Loucy (cell line): Measurements from ENCODE around the gene C16orf90.

ENCODE experiments used
- H2AFZ ChIP-seq: fragments of 200-600 bp; sonication (generic); 2 replicates; pipeline ENCODE4 v1.6.0; 2016; ENCODE audit warnings: antibody characterized with exemption, mild to moderate bottlenecking, low read length, moderate library complexity
- H3F3A ChIP-seq: fragments of 200-600 bp; 2 replicates; pipeline ENCODE4 v1.6.0; 2016; ENCODE audit warnings: antibody characterized with exemption, low read depth, mild to moderate bottlenecking
- H3K27me3 ChIP-seq: fragments of 200-600 bp; sonication (generic); 2 replicates; pipeline ENCODE4 v1.6.1; 2014; ENCODE audit warnings: low read length, mild to moderate bottlenecking; ENCODE audit not compliant: insufficient read depth, poor library complexity, severe bottlenecking
- H3K36me3 ChIP-seq: fragments of 200-600 bp; sonication (generic); 2 replicates; pipeline ENCODE4 v1.6.1; 2016; ENCODE audit warnings: low read length; ENCODE audit not compliant: insufficient read depth
- H3K4me1 ChIP-seq: fragments of 200-600 bp; sonication (generic); 2 replicates; pipeline ENCODE4 v1.5.1; 2014; ENCODE audit warnings: low read length, mild to moderate bottlenecking; ENCODE audit not compliant: insufficient read depth, poor library complexity, severe bottlenecking
- H3K4me2 ChIP-seq: fragments of 200-600 bp; sonication (generic); 2 replicates; pipeline ENCODE4 v1.6.0; 2014; ENCODE audit warnings: antibody characterized with exemption, low read length, low read depth, mild to moderate bottlenecking; ENCODE audit not compliant: poor library complexity, severe bottlenecking
- H3K4me3 ChIP-seq: fragments of 200-600 bp; sonication (generic); 2 replicates; pipeline ENCODE4 v1.5.1; 2014; ENCODE audit warnings: low read length, mild to moderate bottlenecking, mixed read lengths; ENCODE audit not compliant: poor library complexity, severe bottlenecking
- H3K79me2 ChIP-seq: fragments of 200-600 bp; sonication (generic); 2 replicates; pipeline ENCODE4 v1.6.1; 2014; ENCODE audit warnings: low read length; ENCODE audit not compliant: insufficient read depth
- H3K9ac ChIP-seq: fragments of 200-600 bp; sonication (generic); 2 replicates; pipeline ENCODE4 v1.6.0; 2014; ENCODE audit warnings: mild to moderate bottlenecking, low read depth, low read length, moderate library complexity; ENCODE audit not compliant: poor library complexity, severe bottlenecking
- H3K9me2 ChIP-seq: fragments of 200-600 bp; sonication (generic); replicated peaks from 2 replicates; pipeline ENCODE4 v1.6.1; 2016; ENCODE audit warnings: low read depth, low read length, mixed read lengths
- H3K9me3 ChIP-seq: fragments of 200-600 bp; sonication (generic); 2 replicates; pipeline ENCODE4 v1.6.1; 2014; ENCODE audit warnings: mild to moderate bottlenecking, antibody characterized with exemption, low read length, low read depth; ENCODE audit not compliant: insufficient read depth
- H4K20me1 ChIP-seq: fragments of 200-600 bp; sonication (generic); 2 replicates; pipeline ENCODE4 v1.6.0; 2014; ENCODE audit warnings: antibody characterized with exemption, low read length, mild to moderate bottlenecking; ENCODE audit not compliant: insufficient read depth, poor library complexity, severe bottlenecking
- EZH2phosphoT487 ChIP-seq: fragments of 200-600 bp; IDR thresholded peaks from 2 replicates; pipeline ENCODE4 v1.6.1; 2018; ENCODE audit warnings: antibody characterized with exemption, mild to moderate bottlenecking, moderate library complexity, borderline replicate concordance
- TF ChIP-seq, protein P1 (sequence below): fragments of 200-600 bp; sonication (generic); conservative IDR thresholded peaks from 2 replicates; pipeline ENCODE4 v1.5.1; 2014; ENCODE audit warnings: mild to moderate bottlenecking, antibody characterized with exemption, low read length

C16orf90 gene

DNA sequence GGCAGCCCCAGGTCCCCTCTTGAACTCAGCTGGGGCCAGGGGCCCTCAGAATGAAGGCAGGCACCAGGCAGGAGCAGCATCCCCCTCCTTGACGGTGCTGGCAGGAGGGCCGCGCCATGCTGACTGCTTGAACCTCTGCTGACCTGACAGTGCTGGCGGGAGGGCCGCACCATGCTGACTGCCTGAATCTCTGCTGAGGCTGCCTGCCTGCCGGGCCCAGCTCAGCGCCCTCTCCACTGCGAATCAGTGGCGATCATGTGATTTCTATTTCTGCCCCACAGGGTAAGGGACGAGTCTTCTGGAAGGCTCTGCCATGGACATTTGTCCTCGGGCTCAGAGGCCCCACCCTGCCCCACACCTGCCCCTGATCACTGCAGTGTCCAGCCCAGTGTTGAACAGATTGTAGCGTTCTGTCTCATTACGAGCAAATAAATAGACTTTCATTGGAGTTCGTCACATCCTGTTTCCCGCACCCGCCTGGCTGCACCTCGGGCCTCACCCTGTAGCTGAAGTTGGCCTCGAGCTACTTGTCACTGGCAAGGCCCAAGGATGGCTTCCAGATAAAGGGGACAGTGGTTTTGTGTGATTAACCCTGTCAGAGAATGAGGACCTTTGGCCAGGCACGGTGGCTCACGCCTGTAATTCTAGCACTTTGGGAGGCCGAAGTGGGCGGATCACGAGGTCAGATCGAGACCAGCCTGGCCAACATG is 8.6 kb downstream of the C16orf90 start:
- no peak overlapping the region for H3K4me3 ChIP-seq
- H3K4me1 ChIP-seq = no peaks in the 10 kb centered on the region
- H3K9me2 ChIP-seq = no peaks in the 10 kb centered on the region
- peaks cover 32% of the 10 kb centered on the region; the same call in 1 of the 2 replicates for H3K36me3 ChIP-seq
- H3K9me3 ChIP-seq = no peaks in the 10 kb centered on the region
- H3K79me2 ChIP-seq = no peaks in the 10 kb centered on the region
- no peak overlapping the region for H2AFZ ChIP-seq
- H3K27me3 ChIP-seq = no peaks in the 10 kb centered on the region
- H3K4me2 ChIP-seq = no peak overlapping the region
- H4K20me1 ChIP-seq = no peaks in the 10 kb centered on the region
- no peaks in the 10 kb centered on the region for H3F3A ChIP-seq
- no peak overlapping the region for H3K9ac ChIP-seq
- TF ChIP-seq, protein P1, sequence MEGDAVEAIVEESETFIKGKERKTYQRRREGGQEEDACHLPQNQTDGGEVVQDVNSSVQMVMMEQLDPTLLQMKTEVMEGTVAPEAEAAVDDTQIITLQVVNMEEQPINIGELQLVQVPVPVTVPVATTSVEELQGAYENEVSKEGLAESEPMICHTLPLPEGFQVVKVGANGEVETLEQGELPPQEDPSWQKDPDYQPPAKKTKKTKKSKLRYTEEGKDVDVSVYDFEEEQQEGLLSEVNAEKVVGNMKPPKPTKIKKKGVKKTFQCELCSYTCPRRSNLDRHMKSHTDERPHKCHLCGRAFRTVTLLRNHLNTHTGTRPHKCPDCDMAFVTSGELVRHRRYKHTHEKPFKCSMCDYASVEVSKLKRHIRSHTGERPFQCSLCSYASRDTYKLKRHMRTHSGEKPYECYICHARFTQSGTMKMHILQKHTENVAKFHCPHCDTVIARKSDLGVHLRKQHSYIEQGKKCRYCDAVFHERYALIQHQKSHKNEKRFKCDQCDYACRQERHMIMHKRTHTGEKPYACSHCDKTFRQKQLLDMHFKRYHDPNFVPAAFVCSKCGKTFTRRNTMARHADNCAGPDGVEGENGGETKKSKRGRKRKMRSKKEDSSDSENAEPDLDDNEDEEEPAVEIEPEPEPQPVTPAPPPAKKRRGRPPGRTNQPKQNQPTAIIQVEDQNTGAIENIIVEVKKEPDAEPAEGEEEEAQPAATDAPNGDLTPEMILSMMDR = no peak
- TF ChIP-seq EZH2phosphoT487 = no peak

- Histone ChIP-seq H3K9me2 (no peaks in the 10 kb centered on the region), H3K27me3 (no peaks in the 10 kb centered on the region), H3K36me3 (peaks cover 34% of the 10 kb centered on the region; the same call in 1 of the 2 replicates), H3K4me3 (no peak overlapping the region), H2AFZ (no peak overlapping the region), H3K9me3 (no peaks in the 10 kb centered on the region), H3K9ac (no peak overlapping the region), H4K20me1 (no peaks in the 10 kb centered on the region), H3K4me2 (no peak overlapping the region), H3K4me1 (no peaks in the 10 kb centered on the region), H3K79me2 (no peaks in the 10 kb centered on the region), H3F3A (no peaks in the 10 kb centered on the region)
- no peak for TF ChIP-seq EZH2phosphoT487
- TF ChIP-seq, protein P1 = no peak
Observed at GRCh38 chr16:3485821-3486505, 9.3 kb downstream of the C16orf90 start.

DNA sequence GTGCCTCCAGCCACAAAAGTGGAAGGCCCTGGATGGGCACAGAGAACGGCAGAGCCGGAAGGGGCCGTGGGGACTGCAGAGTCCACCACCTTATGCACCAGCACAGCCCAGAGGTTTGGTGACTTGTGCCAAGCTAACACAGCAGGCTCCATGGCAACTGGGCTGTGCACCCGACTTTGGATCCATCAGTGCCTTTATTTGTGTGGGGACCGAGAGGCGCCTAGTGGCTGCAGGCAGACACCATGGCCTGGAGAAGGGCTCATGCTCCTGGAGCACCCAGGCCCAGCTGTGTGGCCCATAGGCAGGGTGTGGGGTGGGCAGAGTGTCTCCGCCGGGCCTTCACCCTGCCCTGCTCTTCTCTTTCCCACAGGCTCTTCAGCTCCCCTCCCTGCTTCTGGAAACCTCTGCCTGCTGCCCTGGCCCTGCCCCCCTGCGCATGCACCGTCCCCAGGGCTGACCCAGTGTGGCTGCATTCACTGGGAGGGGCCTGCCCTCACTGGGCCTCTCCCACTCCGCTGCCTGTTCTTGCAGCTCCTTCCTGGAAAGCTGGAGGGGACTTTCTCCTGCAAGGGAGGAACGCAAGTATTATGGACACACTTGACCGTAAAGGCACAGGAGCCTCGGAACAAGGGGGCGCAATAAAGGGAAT is 10.1 kb downstream of the C16orf90 start:
- no peak for TF ChIP-seq EZH2phosphoT487
- TF ChIP-seq, protein P1 = no peak
- Histone ChIP-seq H3K27me3 (no peaks in the 10 kb centered on the region), H4K20me1 (no peaks in the 10 kb centered on the region), H3K4me3 (no peak overlapping the region), H3K79me2 (no peaks in the 10 kb centered on the region), H2AFZ (no peak overlapping the region), H3K36me3 (peaks cover 34% of the 10 kb centered on the region; the same call in 1 of the 2 replicates), H3K9me2 (no peaks in the 10 kb centered on the region), H3F3A (no peaks in the 10 kb centered on the region), H3K9me3 (no peaks in the 10 kb centered on the region), H3K4me1 (no peaks in the 10 kb centered on the region), H3K9ac (no peak overlapping the region), H3K4me2 (no peak overlapping the region)
